HepG2 (cell line): ENCODE measurements around the gene ITGB5. TPM values are rescaled to one million over a fixed set of nuclear protein-coding genes. Genes with fewer than 3 reads are reported as not detected.

Experiments
- AGO2 ChIP-seq: fragments of 200-400 bp; formaldehyde crosslinking; optimal IDR thresholded peaks from 2 replicates; pipeline ENCODE3; 2017; ENCODE audit warnings: mild to moderate bottlenecking, low read depth, low read length, moderate library complexity
- ARNT ChIP-seq: fragments of 450-650 bp; IDR thresholded peaks from 2 replicates; pipeline ENCODE4 v1.6.1; 2017
- ATF7 ChIP-seq, 2 experiments: fragments of 450-650 bp in 1 of 2; sonication (generic) in 1 of 2; formaldehyde crosslinking in 1 of 2; IDR thresholded peaks; 2 replicates each; pipeline versions ENCODE4 v1.4.0 to v1.6.1; 2016 to 2020; ENCODE audit warnings: antibody characterized with exemption in 1 of 2, mild to moderate bottlenecking in 1 of 2, missing genetic modification reagents in 1 of 2
- CBX5 ChIP-seq: sonication (generic); formaldehyde crosslinking; IDR thresholded peaks from 2 replicates; pipeline ENCODE4 v1.4.0; 2020; ENCODE audit warnings: missing genetic modification reagents, borderline replicate concordance
- GABPB1 ChIP-seq: IDR thresholded peaks from 2 replicates; pipeline ENCODE4 v1.6.1; 2016; ENCODE audit warnings: mild to moderate bottlenecking, missing genetic modification reagents, moderate library complexity, missing compliant biosample characterization
- GFI1 ChIP-seq: sonication (generic); formaldehyde crosslinking; IDR thresholded peaks from 2 replicates; pipeline ENCODE4 v1.5.0; 2020; ENCODE audit warnings: missing genetic modification reagents, mild to moderate bottlenecking, borderline replicate concordance
- JUN ChIP-seq: sonication (generic); formaldehyde crosslinking; IDR thresholded peaks from 2 replicates; pipeline ENCODE4 v1.4.0; 2020; ENCODE audit warnings: mild to moderate bottlenecking, missing genetic modification reagents
- KLF15 ChIP-seq: sonication (generic); formaldehyde crosslinking; IDR thresholded peaks from 2 replicates; pipeline ENCODE4 v1.8.1; 2023; ENCODE audit warnings: borderline replicate concordance, mild to moderate bottlenecking, inconsistent platforms, missing genetic modification reagents, mixed read lengths
- MXD1 ChIP-seq: sonication (generic); formaldehyde crosslinking; IDR thresholded peaks from 2 replicates; pipeline ENCODE4 v1.4.0; 2020; ENCODE audit warnings: mild to moderate bottlenecking, missing genetic modification reagents
- NCOA5 ChIP-seq: sonication (generic); formaldehyde crosslinking; IDR thresholded peaks from 2 replicates; pipeline ENCODE4 v1.4.0; 2020; ENCODE audit warnings: missing genetic modification reagents
- NFIC ChIP-seq: IDR thresholded peaks from 2 replicates; pipeline ENCODE4 v1.6.1; 2012; ENCODE audit warnings: mild to moderate bottlenecking, low read length, inconsistent platforms
- RFXANK ChIP-seq: IDR thresholded peaks from 2 replicates; pipeline ENCODE4 v1.6.1; 2016
- SALL2 ChIP-seq: sonication (generic); formaldehyde crosslinking; IDR thresholded peaks from 2 replicates; pipeline ENCODE4 v1.8.1; 2023; ENCODE audit warnings: mild to moderate bottlenecking, missing genetic modification reagents, inconsistent platforms
- SSRP1 ChIP-seq: IDR thresholded peaks from 2 replicates; pipeline ENCODE4 v1.6.1; 2016; ENCODE audit warnings: control low read depth
- ZBTB33 ChIP-seq: sonication (generic); formaldehyde crosslinking; IDR thresholded peaks from 2 replicates; pipeline ENCODE4 v1.4.0; 2020; ENCODE audit warnings: missing genetic modification reagents
- ZBTB40 ChIP-seq, 2 experiments: fragments of 450-650 bp in 1 of 2; sonication (generic) in 1 of 2; formaldehyde crosslinking in 1 of 2; IDR thresholded peaks; 2 replicates each; pipeline versions ENCODE4 v1.6.1 to v1.8.0; 2016 to 2022; ENCODE audit warnings: antibody characterized with exemption in 1 of 2, mild to moderate bottlenecking in 1 of 2, missing genetic modification reagents in 1 of 2
- polyA plus RNA-seq, 8 experiments: library from polyadenylated mRNA; depleted of rRNA in 3 of 8; stranded (reverse) in 7 of 8; unstranded in 1 of 8; fragments of >200 nt; fragmentation: Illumina TruSeq in 4 of 8; extraction: Trizol in 4 of 8; gene quantifications; 2 replicates each; pipeline versions ENCODE4 v1.2.1 to v1.2.3, GENCODE V29; 2011 to 2016; ENCODE audit warnings: low read depth in 4 of 8, missing spikeins in 1 of 8, mixed read lengths in 1 of 8; ENCODE audit not compliant: insufficient read depth in 1 of 8
- total RNA-seq, 5 experiments: library from RNA; depleted of rRNA; stranded (reverse); fragments of >200 nt; fragmentation: Illumina TruSeq; extraction: Trizol; gene quantifications; 2 replicates each; pipeline ENCODE4 v1.2.3, GENCODE V29; 2016; ENCODE audit warnings: low read depth in 1 of 5
- TF ChIP-seq, protein P1 (sequence below): sonication (generic); formaldehyde crosslinking; IDR thresholded peaks from 2 replicates; pipeline ENCODE4 v1.4.0; 2020; ENCODE audit warnings: missing genetic modification reagents

ITGB5 gene
- total and polyA plus RNA-seq, 2 of the 13 experiments (the other 11 are each of a cell fraction or from before 2014, with no cell fraction given), result 74.1 to 343 TPM

DNA sequence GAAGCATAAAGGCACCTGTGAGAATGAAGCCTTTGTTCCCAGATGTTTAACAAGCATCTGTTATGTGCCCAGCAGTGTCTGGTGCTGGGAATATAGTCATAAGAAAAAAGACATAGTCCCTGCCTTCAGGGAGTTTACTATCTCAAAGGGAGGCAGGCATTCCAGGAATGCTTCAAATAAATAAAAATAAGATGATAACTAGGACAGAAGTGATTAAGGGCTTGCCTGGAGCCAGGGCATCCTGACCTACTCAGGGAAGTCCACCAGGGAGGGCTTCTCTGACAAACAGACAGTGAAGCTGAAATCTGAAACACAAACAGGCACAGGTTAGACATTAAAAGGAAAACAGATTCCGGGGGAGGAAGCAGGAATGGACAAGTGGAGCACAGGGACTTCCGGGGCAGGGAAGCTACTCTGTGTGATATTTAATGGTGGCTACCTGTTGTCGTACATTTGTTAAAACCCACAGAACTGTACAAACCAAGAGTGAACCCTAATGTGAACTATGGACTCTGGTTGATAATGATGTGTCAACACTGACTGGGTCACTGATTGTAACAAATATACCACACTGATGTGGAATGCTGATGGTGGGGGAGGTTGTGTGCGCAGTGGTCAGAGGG is 53.3 kb downstream of the ITGB5 start (continued):
- TF ChIP-seq JUN (CRISPR knock-in tag) (peak; percentile 88), MXD1 (CRISPR knock-in tag) (no peak), CBX5 (CRISPR knock-in tag) (no peak), ARNT (no peak), ZBTB33 (CRISPR knock-in tag) (peak; percentile 20; the same call in 1 of the 2 replicates), ATF7 (IDR thresholded peaks at IDR 0.05) (peak; percentile 65), ATF7 (CRISPR knock-in tag; IDR thresholded peaks at IDR 0.05) (0 out of 2 replicates have a peak, but pooled peaks have one; percentile 78), NFIC (peak; percentile 84), SALL2 (CRISPR knock-in tag) (peak; percentile 73), ZBTB40 (IDR thresholded peaks at IDR 0.05) (no peak), ZBTB40 (CRISPR knock-in tag; IDR thresholded peaks at IDR 0.05) (peak; percentile 21; the same call in 1 of the 2 replicates), AGO2 (no peak), RFXANK (no peak), SSRP1 (CRISPR knock-in tag) (no peak), GABPB1 (peak; percentile 80), KLF15 (CRISPR knock-in tag) (no peak), NCOA5 (CRISPR knock-in tag) (no peak), GFI1 (CRISPR knock-in tag) (no peak; the same call in none of the 2 replicates)
- TF ChIP-seq, protein P1, sequence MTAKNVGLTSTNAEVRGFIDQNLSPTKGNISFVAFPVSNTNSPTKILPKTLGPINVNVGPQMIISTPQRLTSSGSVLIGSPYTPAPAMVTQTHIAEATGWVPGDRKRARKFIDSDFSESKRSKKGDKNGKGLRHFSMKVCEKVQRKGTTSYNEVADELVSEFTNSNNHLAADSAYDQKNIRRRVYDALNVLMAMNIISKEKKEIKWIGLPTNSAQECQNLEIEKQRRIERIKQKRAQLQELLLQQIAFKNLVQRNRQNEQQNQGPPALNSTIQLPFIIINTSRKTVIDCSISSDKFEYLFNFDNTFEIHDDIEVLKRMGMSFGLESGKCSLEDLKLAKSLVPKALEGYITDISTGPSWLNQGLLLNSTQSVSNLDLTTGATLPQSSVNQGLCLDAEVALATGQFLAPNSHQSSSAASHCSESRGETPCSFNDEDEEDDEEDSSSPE, result peak; percentile 23; the same call in 1 of the 2 replicates
